Body of pancreas (tissue), 4 donors: Measurements from ENCODE around the gene PHAF1.

ENCODE experiments used
- CTCF ChIP-seq, 7 experiments: fragments of 450-650 bp in 4 of 7; fragments of 200-600 bp in 3 of 7; sonication (generic) in 3 of 7; IDR thresholded peaks; one replicate each; pipeline ENCODE4 v1.5.1; 2016 to 2019; ENCODE audit warnings: antibody characterized with exemption in 7 of 7
- POLR2A ChIP-seq, 3 donors: fragments of 450-650 bp; IDR thresholded peaks; one replicate each; pipeline ENCODE4 v1.6.1; 2016; ENCODE audit warnings: antibody characterized with exemption in 3 of 3, mild to moderate bottlenecking in 2 of 3

GRCh38 chr16:67082100-67082499 is 27.6 kb upstream of the PHAF1 start:
- TF ChIP-seq POLR2A (IDR thresholded peaks at IDR 0.05) (no peak), CTCF (IDR thresholded peaks at IDR 0.05) (no peak)
